AG10803 (cell line): ENCODE data around the gene SLC25A21.
A peak's percentile ranks its signal among the peaks of the same experiment; 100 is the strongest.

ENCODE experiments used
- DNase-seq: peaks from one replicate; pipeline ENCODE4 v3.0.0; 2010; ENCODE audit warnings: low read depth
- H3K4me3 ChIP-seq: 2 replicates; pipeline ENCODE4 v1.5.1; 2011; ENCODE audit warnings: mild to moderate bottlenecking, low read length, control low read depth
- CTCF ChIP-seq: conservative IDR thresholded peaks from 2 replicates; pipeline ENCODE4 v1.5.1; 2011; ENCODE audit warnings: mild to moderate bottlenecking, low read length, control low read depth, inconsistent platforms

Gene SLC25A21

DNA sequence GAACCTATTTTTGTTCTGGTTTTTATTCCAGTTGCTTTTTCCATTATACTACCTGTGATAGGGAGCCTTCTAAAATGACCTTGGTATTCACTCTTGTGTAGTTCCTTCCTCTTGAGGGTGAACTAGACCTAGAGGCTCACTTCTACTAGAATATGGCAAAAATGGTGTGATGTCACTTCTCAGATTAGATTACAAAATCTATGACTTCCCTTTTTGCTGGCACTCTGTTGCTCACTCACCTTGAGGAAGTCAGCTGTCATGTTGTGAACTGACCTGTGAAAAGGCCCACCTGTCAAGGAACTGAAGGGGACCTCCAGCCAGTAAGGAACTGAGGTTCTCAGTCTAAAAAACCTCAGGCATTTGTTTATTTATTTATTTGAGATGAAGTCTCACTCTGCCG lies 31.0 kb upstream of the SLC25A21 start:
- no peak for TF ChIP-seq CTCF
- no peak overlapping the region for H3K4me3 ChIP-seq
- DNase-seq, result no peak

- DNase-seq, result no peak
- no peak for TF ChIP-seq CTCF
- no peak overlapping the region for H3K4me3 ChIP-seq
These were observed 30.4 kb upstream of the SLC25A21 start for GRCh38 chr14:37202812-37203211.

- peak; percentile 19 for DNase-seq
These were observed 29.9 kb upstream of the SLC25A21 start for GRCh38 chr14:37202265-37202664.

GRCh38 chr14:37201724-37202123 lies 29.3 kb upstream of the SLC25A21 start:
- DNase-seq, result no peak
- no peak for TF ChIP-seq CTCF
- H3K4me3 ChIP-seq, result no peak overlapping the region

More at GRCh38 chr14:37202265-37202664, 29.9 kb upstream of the SLC25A21 start:
- TF ChIP-seq CTCF, result no peak
- no peak overlapping the region for H3K4me3 ChIP-seq

DNA sequence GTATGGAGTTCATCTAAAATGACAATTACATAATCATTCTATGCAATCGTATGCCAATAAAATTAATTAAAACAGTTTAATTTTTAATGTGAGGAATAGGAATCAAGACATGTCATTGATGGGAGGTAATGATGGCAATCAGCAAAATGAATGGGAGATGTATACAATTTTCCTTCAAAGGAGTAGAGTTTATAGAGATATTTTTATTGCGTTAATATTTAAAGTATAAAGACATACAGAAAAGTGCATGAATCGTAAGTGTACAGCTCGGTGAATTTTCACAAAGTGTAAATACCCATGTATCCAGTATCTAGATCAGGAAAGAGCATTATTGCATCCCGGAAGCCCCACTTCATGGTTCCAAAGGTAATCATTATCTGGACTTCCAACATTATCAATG lies 26.5 kb upstream of the SLC25A21 start:
- no peak for DNase-seq
- TF ChIP-seq CTCF, result no peak
- peak overlapping the region; percentile 82; the same call in 1 of the 2 replicates for H3K4me3 ChIP-seq

- DNase-seq, result no peak
- no peak for TF ChIP-seq CTCF
- H3K4me3 ChIP-seq, result peak overlapping the region; percentile 82
These were observed 25.8 kb upstream of the SLC25A21 start for GRCh38 chr14:37198273-37198598.

DNA sequence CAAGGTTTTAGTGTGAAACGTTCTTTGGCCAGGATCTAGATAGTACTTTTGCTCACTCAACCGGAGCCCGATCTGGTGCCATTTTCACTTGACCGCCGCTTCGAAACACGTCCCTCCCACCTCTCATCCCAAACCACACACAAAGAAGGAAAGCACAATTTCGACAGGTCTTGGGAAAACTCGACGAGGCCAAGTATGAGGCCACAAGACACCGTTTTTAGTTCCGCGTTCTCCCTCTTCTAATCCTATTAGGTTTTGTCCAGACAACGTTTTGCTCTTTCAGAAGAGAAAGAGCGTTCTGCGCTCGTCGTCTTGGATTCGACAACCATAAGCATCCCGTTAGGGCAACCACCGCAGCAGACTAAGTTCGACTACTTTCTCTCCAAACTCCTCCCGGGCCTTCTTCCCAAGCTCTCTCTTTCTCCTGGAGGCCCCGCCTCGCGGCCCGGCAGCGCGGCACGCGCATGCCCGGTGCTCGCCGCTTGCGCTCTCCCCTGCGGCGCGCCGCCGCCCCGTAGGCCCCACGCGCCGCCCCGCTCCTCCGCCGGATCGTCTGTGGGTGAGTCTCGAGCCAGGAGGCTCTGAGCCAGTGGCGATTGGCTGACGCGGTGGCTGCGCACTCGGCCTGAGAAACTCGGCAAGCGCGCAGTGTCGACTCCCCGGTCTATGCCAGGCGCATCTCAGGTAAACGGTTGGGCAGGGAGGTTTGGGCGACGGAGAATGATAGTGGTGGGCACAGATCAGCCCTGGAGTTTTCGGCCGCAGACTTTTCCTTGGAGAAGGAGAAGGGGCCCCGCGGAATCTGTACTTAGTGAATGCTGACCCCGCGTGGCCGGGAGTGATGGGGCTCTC lies 25.2 kb upstream of the SLC25A21 start, which contains the start of gene MIPOL1:
Gene MIPOL1, plus strand, starts transcription at position 517 of the 852 bp plus-strand sequence. CDS start 49,952 bp downstream, outside the sequence.
- H3K4me3 ChIP-seq, result peak within 1 kb of the TSS; percentile 82
- DNase-seq, result peak; percentile 89
- peak; percentile 49 for TF ChIP-seq CTCF
